ENCODE results near the gene BCOR.

- TF ChIP-seq REST (IDR thresholded peaks at IDR 0.05; ENCODE audit: insufficient replicate concordance, low read depth): no peak
- no peak for TF ChIP-seq CTCF (IDR thresholded peaks at IDR 0.05; ENCODE audit: insufficient read depth, low read length)
- no peak for TF ChIP-seq POLR2AphosphoS5 (IDR thresholded peaks at IDR 0.05; ENCODE audit: low read depth)
- no peak for TF ChIP-seq GABPA (IDR thresholded peaks at IDR 0.05; ENCODE audit: low read depth)
- no peak for TF ChIP-seq SPI1 (IDR thresholded peaks at IDR 0.05; ENCODE audit: borderline replicate concordance, low read depth)
Observed at GRCh38 chrX:40061005-40061404, 36.8 kb downstream of the BCOR start.
